AG04449 (cell line): ENCODE data around the gene TTC33.
"Not testable (repeated sequence)": the region's sequence is repeated elsewhere in the genome, so short reads cannot be mapped to it uniquely, and the experiment has no call there.

Source experiments
- CTCF ChIA-PET: fragments of 350-600 bp; formaldehyde crosslinking; extraction: SDS; loops from one replicate; lab custom pipeline; 2021; ENCODE audit warnings: antibody characterized with exemption; lab: Yijun Ruan, JAX
- POLR2A ChIA-PET: fragments of 400-600, 350-600 bp; formaldehyde crosslinking; extraction: SDS; loops from one replicate; lab custom pipeline; 2020; ENCODE audit warnings: antibody characterized with exemption, inconsistent platforms; lab: Yijun Ruan, JAX
- DNase-seq: peaks from one replicate; pipeline ENCODE4 v3.0.0-alpha.2; 2010; ENCODE audit warnings: low read depth, low spot score
- H3K4me3 ChIP-seq: 2 replicates; pipeline ENCODE4 v1.5.1; 2011; ENCODE audit warnings: low read depth, mild to moderate bottlenecking, control low read depth, low read length
- CTCF ChIP-seq: IDR thresholded peaks from one replicate; pipeline ENCODE4 v1.5.1; 2011; ENCODE audit warnings: mild to moderate bottlenecking, moderate library complexity, low read length, control low read depth, inconsistent platforms; ENCODE audit not compliant: insufficient read depth; ENCODE audit errors: missing control alignments

The TTC33 gene

GRCh38 chr5:40733879-40734563 is 21.7 kb downstream of the TTC33 start:
- H3K4me3 ChIP-seq = no peak overlapping the region
- no peak for DNase-seq
- ChIA-PET POLR2A (no interaction called here), CTCF (interaction anchor here (0.7 to 6.1 kb wide), 13 partner anchors 9 to 1155 kb away, joined by 3 to 76 read pairs (median 6); no protein-coding TSS in a partner anchor)
- no peak for TF ChIP-seq CTCF

GRCh38 chr5:40733434-40733833 is 22.3 kb downstream of the TTC33 start:
- POLR2A ChIA-PET = no interaction called here
- TF ChIP-seq CTCF = no peak
- DNase-seq = no peak
- CTCF ChIA-PET = interaction anchor here (0.7 to 6.1 kb wide), 9 partner anchors 10 to 1155 kb away, joined by 3 to 76 read pairs (median 5); no protein-coding TSS in a partner anchor
- H3K4me3 ChIP-seq = no peak overlapping the region

GRCh38 chr5:40722497-40722911 is 33.3 kb downstream of the TTC33 start:
- not testable (repeated sequence) for DNase-seq

GRCh38 chr5:40720069-40720468 is 35.7 kb downstream of the TTC33 start:
- no peak for DNase-seq
- POLR2A ChIA-PET = no interaction called here
- TF ChIP-seq CTCF = no peak
- CTCF ChIA-PET = interaction anchor here (1.3 to 1.9 kb wide), 2 partner anchors 14 to 771 kb away, joined by 4 to 6 read pairs; no protein-coding TSS in a partner anchor
- H3K4me3 ChIP-seq = no peak overlapping the region

More at GRCh38 chr5:40722497-40722911, 33.3 kb downstream of the TTC33 start:
- POLR2A ChIA-PET, H3K4me3 ChIP-seq: not testable (repeated sequence)
- CTCF ChIA-PET = interaction anchor here (0.7 kb wide), 1 partner anchor 9 kb away, joined by 3 read pairs; no protein-coding TSS in a partner anchor

GRCh38 chr5:40717281-40717680 is 38.5 kb downstream of the TTC33 start:
- peak; percentile 17 for DNase-seq
- no peak overlapping the region for H3K4me3 ChIP-seq
- ChIA-PET CTCF (interaction anchor here (0.8 to 2.4 kb wide), 5 partner anchors 11 to 165 kb away, joined by 3 to 8 read pairs (median 3); no protein-coding TSS in a partner anchor), POLR2A (no interaction called here)
- TF ChIP-seq CTCF = no peak

GRCh38 chr5:40716590-40716989 is 39.2 kb downstream of the TTC33 start:
- POLR2A ChIA-PET = no interaction called here
- CTCF ChIA-PET = interaction anchor here (0.8 to 2.4 kb wide), 8 partner anchors 11 to 1002 kb away, joined by 3 to 7 read pairs (median 4); no protein-coding TSS in a partner anchor
- H3K4me3 ChIP-seq = no peak overlapping the region
- no peak for DNase-seq
- TF ChIP-seq CTCF = no peak
